Measurements from ENCODE around the gene YIPF3. TPM values are rescaled to one million over a fixed set of nuclear protein-coding genes. Genes with fewer than 3 reads are reported as not detected.

The YIPF3 gene
- total RNA-seq, 4 donors from 2014 or later = 50.5 to 73.5 (median 71.8) TPM

DNA sequence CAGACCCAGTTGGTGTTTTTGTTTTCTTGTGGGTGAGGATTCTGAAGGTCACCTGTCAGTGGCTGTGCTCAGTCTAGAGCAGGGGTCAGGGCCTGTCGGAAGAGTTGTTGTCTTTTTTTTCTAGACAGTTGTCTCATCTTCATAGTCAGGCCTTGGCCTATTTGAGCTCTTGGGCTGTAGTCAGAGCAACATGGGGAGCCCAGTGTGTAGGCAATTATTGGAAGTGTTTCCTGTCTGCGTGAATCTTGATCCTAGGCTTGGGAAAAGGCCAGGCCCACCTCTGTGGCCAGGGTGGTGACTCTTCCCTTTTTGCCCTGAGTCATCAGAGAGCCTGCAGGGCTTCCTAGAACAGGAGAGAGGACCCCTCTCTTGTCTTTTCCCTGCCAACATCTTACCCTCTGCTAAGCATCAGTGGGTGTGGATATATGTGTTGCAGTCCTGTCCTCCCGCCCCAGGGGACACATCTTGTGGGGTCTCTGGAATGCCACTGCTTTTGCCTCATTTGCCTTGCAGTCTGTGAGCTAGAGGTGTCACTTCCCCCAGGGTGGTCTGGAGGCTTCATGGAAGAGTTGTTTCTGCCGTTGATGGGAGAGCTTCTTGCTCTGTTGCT, 28.0 kb downstream of the YIPF3 start:
- TF ChIP-seq, protein P1, sequence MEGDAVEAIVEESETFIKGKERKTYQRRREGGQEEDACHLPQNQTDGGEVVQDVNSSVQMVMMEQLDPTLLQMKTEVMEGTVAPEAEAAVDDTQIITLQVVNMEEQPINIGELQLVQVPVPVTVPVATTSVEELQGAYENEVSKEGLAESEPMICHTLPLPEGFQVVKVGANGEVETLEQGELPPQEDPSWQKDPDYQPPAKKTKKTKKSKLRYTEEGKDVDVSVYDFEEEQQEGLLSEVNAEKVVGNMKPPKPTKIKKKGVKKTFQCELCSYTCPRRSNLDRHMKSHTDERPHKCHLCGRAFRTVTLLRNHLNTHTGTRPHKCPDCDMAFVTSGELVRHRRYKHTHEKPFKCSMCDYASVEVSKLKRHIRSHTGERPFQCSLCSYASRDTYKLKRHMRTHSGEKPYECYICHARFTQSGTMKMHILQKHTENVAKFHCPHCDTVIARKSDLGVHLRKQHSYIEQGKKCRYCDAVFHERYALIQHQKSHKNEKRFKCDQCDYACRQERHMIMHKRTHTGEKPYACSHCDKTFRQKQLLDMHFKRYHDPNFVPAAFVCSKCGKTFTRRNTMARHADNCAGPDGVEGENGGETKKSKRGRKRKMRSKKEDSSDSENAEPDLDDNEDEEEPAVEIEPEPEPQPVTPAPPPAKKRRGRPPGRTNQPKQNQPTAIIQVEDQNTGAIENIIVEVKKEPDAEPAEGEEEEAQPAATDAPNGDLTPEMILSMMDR (IDR thresholded peaks at IDR 0.05) = no peak
- TF ChIP-seq POLR2A (IDR thresholded peaks at IDR 0.05) = no peak
- intact Hi-C loops (cut with DNase I) = no loop called here
- no peak overlapping the region for H3K27ac ChIP-seq
- H3K36me3 ChIP-seq = peaks cover 0 to 17% (median 0%) of the 10 kb centered on the region in 3 donors
- no peak for DNase-seq
- no peak overlapping the region for H3K4me3 ChIP-seq
- H3K4me1 ChIP-seq = peaks cover 0 to 20% (median 4%) of the 10 kb centered on the region in 3 donors
- H3K9me3 ChIP-seq = no peaks in the 10 kb centered on the region
- peaks cover 0 to 67% (median 0%) of the 10 kb centered on the region in 4 donors for H3K27me3 ChIP-seq
- 69 to 92% methylated on average over 2 of the region's 4 CpGs for WGBS, 2 donors

DNA sequence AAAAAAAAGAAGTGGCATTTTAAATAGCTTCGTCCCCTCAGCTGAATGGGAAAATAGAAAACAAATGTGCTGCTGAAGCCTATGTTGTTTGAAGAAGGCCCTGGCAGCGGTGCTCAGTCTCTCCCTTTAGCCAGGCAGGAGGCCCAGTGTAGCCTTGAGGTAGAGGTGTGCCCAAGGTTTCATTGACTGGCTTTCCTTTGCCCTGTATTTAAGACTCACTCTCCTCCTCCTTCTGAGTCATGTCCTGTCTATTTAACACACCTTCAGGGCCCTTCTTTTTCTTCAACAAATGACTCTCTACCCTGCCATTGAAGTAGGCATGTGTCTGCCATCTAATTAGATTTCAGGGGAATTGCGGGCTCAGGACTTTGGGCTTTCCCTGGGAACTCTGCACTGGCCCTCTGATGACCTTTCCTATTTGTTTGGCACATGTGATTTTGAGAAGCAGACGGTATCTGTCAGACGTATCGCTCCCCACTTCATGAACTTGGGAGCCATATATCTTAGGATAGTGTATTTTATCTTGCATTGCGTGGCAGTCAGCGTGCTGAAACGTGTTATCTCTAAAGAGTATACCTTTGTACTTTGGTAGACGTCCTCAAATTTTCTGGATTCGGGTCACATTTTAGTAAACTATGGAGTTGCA, 35.0 kb downstream of the YIPF3 start:
- Histone ChIP-seq H3K27ac (peak overlapping the region in 3 of 4 donors; percentile 16 to 63 (median 38)), H3K9me3 (no peaks in the 10 kb centered on the region), H3K27me3 (peaks cover 0 to 60% (median 0%) of the 10 kb centered on the region in 4 donors), H3K4me1 (peaks cover 0 to 60% (median 20%) of the 10 kb centered on the region in 3 donors), H3K4me3 (no peak overlapping the region), H3K36me3 (peaks cover 0 to 3% (median 0%) of the 10 kb centered on the region in 3 donors)
- WGBS, 2 donors = 24 to 70% methylated on average over 10 to 11 of the region's 11 CpGs
- intact Hi-C loops (cut with DNase I) = no loop called here
- DNase-seq = no peak
- no peak for TF ChIP-seq POLR2A (IDR thresholded peaks at IDR 0.05)
- TF ChIP-seq, protein P1 (IDR thresholded peaks at IDR 0.05) = no peak

DNA sequence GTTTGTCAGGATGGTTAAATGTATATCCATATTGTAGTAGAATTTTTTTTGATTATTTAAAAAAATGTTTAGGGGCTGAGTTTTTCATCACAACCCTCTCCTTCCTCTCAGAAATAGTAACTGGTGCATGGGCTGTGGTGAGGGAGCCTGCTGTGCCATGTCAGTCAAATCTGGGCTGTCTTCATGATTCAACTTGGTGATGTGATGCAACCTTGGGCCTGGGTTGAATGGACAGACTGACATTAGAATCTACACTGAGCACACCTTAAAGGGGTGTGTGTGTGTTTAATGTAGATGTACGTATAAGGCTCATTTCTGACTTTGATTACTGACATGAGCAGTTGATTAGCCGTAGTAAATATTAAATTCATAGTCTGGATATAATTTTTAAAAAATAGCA, 35.7 kb downstream of the YIPF3 start:
- peak overlapping the region in 2 of 4 donors; percentile 28 to 63 for H3K27ac ChIP-seq

DNA sequence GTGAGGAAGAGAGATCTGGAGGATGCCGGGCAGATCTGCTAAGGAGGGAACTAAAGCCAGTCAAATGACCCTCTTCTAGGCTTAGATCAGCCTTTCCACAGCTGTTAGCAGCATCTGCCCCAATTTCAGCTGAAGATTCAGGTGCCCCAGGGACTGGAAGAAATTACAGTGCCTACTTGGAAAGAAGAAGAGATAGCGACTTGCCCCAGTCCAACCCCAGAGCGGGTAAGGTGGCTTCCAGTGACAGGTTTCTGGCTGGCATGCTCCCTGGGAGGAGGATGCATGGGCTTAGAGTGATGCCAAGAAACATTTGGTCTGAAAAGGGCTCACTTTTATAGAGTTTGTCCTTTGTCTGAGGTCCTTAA, 38.7 kb downstream of the YIPF3 start:
- WGBS, 2 donors = 5 to 10% methylated on average over 3 of the region's 3 CpGs
- H3K4me1 ChIP-seq = peaks cover 0 to 62% (median 20%) of the 10 kb centered on the region in 3 donors
- DNase-seq = no peak
- peak overlapping the region; percentile 71 to 86 (median 76) for H3K4me3 ChIP-seq
- H3K27ac ChIP-seq = peak overlapping the region; percentile 80 to 93 (median 88)
- peaks cover 0 to 23% (median 0%) of the 10 kb centered on the region in 4 donors for H3K27me3 ChIP-seq
- H3K36me3 ChIP-seq = no peaks in the 10 kb centered on the region
- intact Hi-C loops (cut with DNase I) = no loop called here
- H3K9me3 ChIP-seq = no peaks in the 10 kb centered on the region
- TF ChIP-seq, protein P1 (IDR thresholded peaks at IDR 0.05) = no peak
- no peak for TF ChIP-seq POLR2A (IDR thresholded peaks at IDR 0.05)

More for the DNA sequence above, 35.7 kb downstream of the YIPF3 start:
- no peak for DNase-seq
- H3K4me3 ChIP-seq = no peak overlapping the region
- peaks cover 0 to 54% (median 0%) of the 10 kb centered on the region in 4 donors for H3K27me3 ChIP-seq
- H3K36me3 ChIP-seq = no peaks in the 10 kb centered on the region
- peaks cover 0 to 62% (median 20%) of the 10 kb centered on the region in 3 donors for H3K4me1 ChIP-seq
- intact Hi-C loops (cut with DNase I) = no loop called here
- H3K9me3 ChIP-seq = no peaks in the 10 kb centered on the region
- TF ChIP-seq POLR2A (IDR thresholded peaks at IDR 0.05) = no peak
- TF ChIP-seq, protein P1 (IDR thresholded peaks at IDR 0.05) = no peak
- 27 to 50% methylated on average over 2 of the region's 2 CpGs for WGBS, 2 donors

Data from esophagus squamous epithelium (tissue), 5 donors.